ENCODE data around the gene CDCA3. TPM values are rescaled to one million over a fixed set of nuclear protein-coding genes. Genes with fewer than 3 reads are reported as not detected.

CDCA3 gene
- total and polyA plus RNA-seq, 2 experiments from 2014 or later, result 47.4 to 75.6 TPM

DNA sequence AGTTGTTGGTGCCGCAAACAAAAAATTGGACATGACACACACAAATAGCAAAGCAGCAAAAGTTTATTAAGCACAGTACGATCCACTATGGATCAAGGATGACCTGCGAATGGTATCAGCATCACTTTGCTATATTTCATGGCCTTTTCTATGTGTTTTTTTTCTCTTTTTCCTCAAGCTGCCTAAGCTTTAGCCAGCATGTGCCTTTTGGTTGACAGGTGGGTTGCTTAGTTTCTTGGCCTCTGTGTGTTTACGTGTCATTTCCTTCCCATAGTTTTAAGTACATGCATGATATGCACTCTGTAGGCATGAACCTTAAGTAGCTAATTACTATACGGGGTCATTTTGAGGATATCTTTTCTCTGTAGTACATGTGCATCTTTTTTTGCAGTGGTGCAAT is 51.9 kb downstream of the CDCA3 start:
- no peak overlapping the region for H3K4me3 Mint-ChIP-seq
- H3K79me2 ChIP-seq (replicated peaks; ENCODE audit: insufficient read depth), result no peaks in the 10 kb centered on the region
- H3K36me3 Mint-ChIP-seq (ENCODE audit: low read depth), result peaks cover 1% of the 10 kb centered on the region; the same call in 1 of the 3 replicates
- peaks cover 6% of the 10 kb centered on the region for H3K27me3 Mint-ChIP-seq (ENCODE audit: insufficient read depth, low read depth, poor library complexity)
- H3K4me2 ChIP-seq, result no peak overlapping the region
- H3K27ac Mint-ChIP-seq, result no peak overlapping the region
- no peaks in the 10 kb centered on the region for H3K27me3 ChIP-seq (ENCODE audit: insufficient read depth)
- H3K4me3 ChIP-seq, result no peak overlapping the region
- H3K9me3 Mint-ChIP-seq, result peaks cover 2% of the 10 kb centered on the region
- no peak for DNase-seq (ENCODE audit: low spot score)
- no peaks in the 10 kb centered on the region for H4K20me1 ChIP-seq (replicated peaks; ENCODE audit: insufficient read depth)
- TF ChIP-seq STAT1 (IDR thresholded peaks at IDR 0.05; ENCODE audit: unreplicated experiment) (no peak), POLR2AphosphoS5 (IDR thresholded peaks at IDR 0.05; ENCODE audit: low read depth) (no peak), EZH2phosphoT487 (IDR thresholded peaks at IDR 0.05; ENCODE audit: unreplicated experiment) (no peak), EZH2 (IDR thresholded peaks at IDR 0.05; ENCODE audit: low read depth, unreplicated experiment) (no peak), NANOG (IDR thresholded peaks at IDR 0.05; ENCODE audit: borderline replicate concordance) (no peak), ZNF331 (CRISPR knock-in tag; IDR thresholded peaks at IDR 0.05; ENCODE audit: low read depth) (no peak)
- TF ChIP-seq, protein P1, sequence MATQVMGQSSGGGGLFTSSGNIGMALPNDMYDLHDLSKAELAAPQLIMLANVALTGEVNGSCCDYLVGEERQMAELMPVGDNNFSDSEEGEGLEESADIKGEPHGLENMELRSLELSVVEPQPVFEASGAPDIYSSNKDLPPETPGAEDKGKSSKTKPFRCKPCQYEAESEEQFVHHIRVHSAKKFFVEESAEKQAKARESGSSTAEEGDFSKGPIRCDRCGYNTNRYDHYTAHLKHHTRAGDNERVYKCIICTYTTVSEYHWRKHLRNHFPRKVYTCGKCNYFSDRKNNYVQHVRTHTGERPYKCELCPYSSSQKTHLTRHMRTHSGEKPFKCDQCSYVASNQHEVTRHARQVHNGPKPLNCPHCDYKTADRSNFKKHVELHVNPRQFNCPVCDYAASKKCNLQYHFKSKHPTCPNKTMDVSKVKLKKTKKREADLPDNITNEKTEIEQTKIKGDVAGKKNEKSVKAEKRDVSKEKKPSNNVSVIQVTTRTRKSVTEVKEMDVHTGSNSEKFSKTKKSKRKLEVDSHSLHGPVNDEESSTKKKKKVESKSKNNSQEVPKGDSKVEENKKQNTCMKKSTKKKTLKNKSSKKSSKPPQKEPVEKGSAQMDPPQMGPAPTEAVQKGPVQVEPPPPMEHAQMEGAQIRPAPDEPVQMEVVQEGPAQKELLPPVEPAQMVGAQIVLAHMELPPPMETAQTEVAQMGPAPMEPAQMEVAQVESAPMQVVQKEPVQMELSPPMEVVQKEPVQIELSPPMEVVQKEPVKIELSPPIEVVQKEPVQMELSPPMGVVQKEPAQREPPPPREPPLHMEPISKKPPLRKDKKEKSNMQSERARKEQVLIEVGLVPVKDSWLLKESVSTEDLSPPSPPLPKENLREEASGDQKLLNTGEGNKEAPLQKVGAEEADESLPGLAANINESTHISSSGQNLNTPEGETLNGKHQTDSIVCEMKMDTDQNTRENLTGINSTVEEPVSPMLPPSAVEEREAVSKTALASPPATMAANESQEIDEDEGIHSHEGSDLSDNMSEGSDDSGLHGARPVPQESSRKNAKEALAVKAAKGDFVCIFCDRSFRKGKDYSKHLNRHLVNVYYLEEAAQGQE (IDR thresholded peaks at IDR 0.05; ENCODE audit: unreplicated experiment), result no peak
- TF ChIP-seq, protein P2, sequence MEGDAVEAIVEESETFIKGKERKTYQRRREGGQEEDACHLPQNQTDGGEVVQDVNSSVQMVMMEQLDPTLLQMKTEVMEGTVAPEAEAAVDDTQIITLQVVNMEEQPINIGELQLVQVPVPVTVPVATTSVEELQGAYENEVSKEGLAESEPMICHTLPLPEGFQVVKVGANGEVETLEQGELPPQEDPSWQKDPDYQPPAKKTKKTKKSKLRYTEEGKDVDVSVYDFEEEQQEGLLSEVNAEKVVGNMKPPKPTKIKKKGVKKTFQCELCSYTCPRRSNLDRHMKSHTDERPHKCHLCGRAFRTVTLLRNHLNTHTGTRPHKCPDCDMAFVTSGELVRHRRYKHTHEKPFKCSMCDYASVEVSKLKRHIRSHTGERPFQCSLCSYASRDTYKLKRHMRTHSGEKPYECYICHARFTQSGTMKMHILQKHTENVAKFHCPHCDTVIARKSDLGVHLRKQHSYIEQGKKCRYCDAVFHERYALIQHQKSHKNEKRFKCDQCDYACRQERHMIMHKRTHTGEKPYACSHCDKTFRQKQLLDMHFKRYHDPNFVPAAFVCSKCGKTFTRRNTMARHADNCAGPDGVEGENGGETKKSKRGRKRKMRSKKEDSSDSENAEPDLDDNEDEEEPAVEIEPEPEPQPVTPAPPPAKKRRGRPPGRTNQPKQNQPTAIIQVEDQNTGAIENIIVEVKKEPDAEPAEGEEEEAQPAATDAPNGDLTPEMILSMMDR (conservative IDR thresholded peaks at IDR 0.05; ENCODE audit: low read depth in 2 of 2), result no peak
- H3F3A ChIP-seq (replicated peaks; ENCODE audit: low read depth), result no peaks in the 10 kb centered on the region
- no peaks in the 10 kb centered on the region for H3K4me1 ChIP-seq (ENCODE audit: insufficient read depth)
- no peaks in the 10 kb centered on the region for H3K36me3 ChIP-seq (ENCODE audit: insufficient read depth)
- H3K4me1 Mint-ChIP-seq, result peaks cover 2% of the 10 kb centered on the region; the same call in 1 of the 3 replicates
- ATAC-seq, result no peak
- H3K27ac ChIP-seq (ENCODE audit: low read depth), result no peak overlapping the region
- no peaks in the 10 kb centered on the region for H3K9me2 ChIP-seq (ENCODE audit: insufficient read depth)
- no peak overlapping the region for H2AFZ ChIP-seq

Other genes starting within 250 kb of the CDCA3 start
- gene CHD4, start 243.9 kb downstream of the CDCA3 start, total RNA-seq (2014; rRNA removed; shearing (Covaris generic)), result 301 and 351 TPM in 2 replicates
- 317 and 370 TPM in 2 replicates for gene CHD4, start 243.9 kb downstream of the CDCA3 start, polyA plus RNA-seq (2016; fragmentation: Nextera tagmentation; extraction: Ambion mirVana)
- gene LPAR5, start 215.3 kb downstream of the CDCA3 start, total RNA-seq (2014; rRNA removed; shearing (Covaris generic)), result 0.38 and 0.89 TPM in 2 replicates
- 0.32 and 0.38 TPM in 2 replicates for gene LPAR5, start 215.3 kb downstream of the CDCA3 start, polyA plus RNA-seq (2016; fragmentation: Nextera tagmentation; extraction: Ambion mirVana)
- 2.2 TPM in 1 of 2 replicates, not detected in the other for gene ACRBP, start 203.9 kb downstream of the CDCA3 start, total RNA-seq (2014; rRNA removed; shearing (Covaris generic))
- gene ACRBP, start 203.9 kb downstream of the CDCA3 start, polyA plus RNA-seq (2016; fragmentation: Nextera tagmentation; extraction: Ambion mirVana), result 0.70 TPM in 1 of 2 replicates, not detected in the other
- 22.0 and 27.7 TPM in 2 replicates for gene ING4, start 188.2 kb downstream of the CDCA3 start, total RNA-seq (2014; rRNA removed; shearing (Covaris generic))
- 25.5 and 29.6 TPM in 2 replicates for gene ING4, start 188.2 kb downstream of the CDCA3 start, polyA plus RNA-seq (2016; fragmentation: Nextera tagmentation; extraction: Ambion mirVana)
- gene ZNF384, start 161.9 kb downstream of the CDCA3 start, total RNA-seq (2014; rRNA removed; shearing (Covaris generic)), result 30.2 and 35.9 TPM in 2 replicates
- 14.7 and 20.5 TPM in 2 replicates for gene ZNF384, start 161.9 kb downstream of the CDCA3 start, polyA plus RNA-seq (2016; fragmentation: Nextera tagmentation; extraction: Ambion mirVana)
- 2.0 and 2.2 TPM in 2 replicates for gene PIANP, start 150.5 kb downstream of the CDCA3 start, total RNA-seq (2014; rRNA removed; shearing (Covaris generic))
- 6.4 and 7.7 TPM in 2 replicates for gene PIANP, start 150.5 kb downstream of the CDCA3 start, polyA plus RNA-seq (2016; fragmentation: Nextera tagmentation; extraction: Ambion mirVana)
- gene COPS7A, start 127.2 kb downstream of the CDCA3 start, total RNA-seq (2014; rRNA removed; shearing (Covaris generic)), result 51.9 and 53.9 TPM in 2 replicates
- gene COPS7A, start 127.2 kb downstream of the CDCA3 start, polyA plus RNA-seq (2016; fragmentation: Nextera tagmentation; extraction: Ambion mirVana), result 36.9 and 37.7 TPM in 2 replicates
- gene MLF2, start 98.1 kb downstream of the CDCA3 start, total RNA-seq (2014; rRNA removed; shearing (Covaris generic)), result 289 and 292 TPM in 2 replicates
- 280 and 283 TPM in 2 replicates for gene MLF2, start 98.1 kb downstream of the CDCA3 start, polyA plus RNA-seq (2016; fragmentation: Nextera tagmentation; extraction: Ambion mirVana)
- gene PTMS, start 84.9 kb downstream of the CDCA3 start, total RNA-seq (2014; rRNA removed; shearing (Covaris generic)), result 82.4 and 111 TPM in 2 replicates
- gene PTMS, start 84.9 kb downstream of the CDCA3 start, polyA plus RNA-seq (2016; fragmentation: Nextera tagmentation; extraction: Ambion mirVana), result 238 and 270 TPM in 2 replicates
- gene LAG3, start 78.8 kb downstream of the CDCA3 start, total RNA-seq (2014; rRNA removed; shearing (Covaris generic)), result 1.0 and 4.7 TPM in 2 replicates
- gene LAG3, start 78.8 kb downstream of the CDCA3 start, polyA plus RNA-seq (2016; fragmentation: Nextera tagmentation; extraction: Ambion mirVana), result 3.7 and 3.9 TPM in 2 replicates
- 1.5 and 2.2 TPM in 2 replicates for gene CD4, start 61.8 kb downstream of the CDCA3 start, total RNA-seq (2014; rRNA removed; shearing (Covaris generic))
- 2.0 and 2.1 TPM in 2 replicates for gene CD4, start 61.8 kb downstream of the CDCA3 start, polyA plus RNA-seq (2016; fragmentation: Nextera tagmentation; extraction: Ambion mirVana)
- 3.0 and 5.0 TPM in 2 replicates for gene GPR162, start 29.5 kb downstream of the CDCA3 start, total RNA-seq (2014; rRNA removed; shearing (Covaris generic))
- 4.7 and 5.0 TPM in 2 replicates for gene GPR162, start 29.5 kb downstream of the CDCA3 start, polyA plus RNA-seq (2016; fragmentation: Nextera tagmentation; extraction: Ambion mirVana)
- gene P3H3, start 22.9 kb downstream of the CDCA3 start, total RNA-seq (2014; rRNA removed; shearing (Covaris generic)), result 38.2 and 39.2 TPM in 2 replicates
- 15.8 and 16.4 TPM in 2 replicates for gene P3H3, start 22.9 kb downstream of the CDCA3 start, polyA plus RNA-seq (2016; fragmentation: Nextera tagmentation; extraction: Ambion mirVana)
- 3.3 and 8.2 TPM in 2 replicates for gene GNB3, start 10.4 kb downstream of the CDCA3 start, total RNA-seq (2014; rRNA removed; shearing (Covaris generic))
- gene GNB3, start 10.4 kb downstream of the CDCA3 start, polyA plus RNA-seq (2016; fragmentation: Nextera tagmentation; extraction: Ambion mirVana), result 3.6 and 5.4 TPM in 2 replicates
- 97.2 and 109 TPM in 2 replicates for gene USP5, start 864 bp upstream of the CDCA3 start, total RNA-seq (2014; rRNA removed; shearing (Covaris generic))
- 35.0 and 35.1 TPM in 2 replicates for gene USP5, start 864 bp upstream of the CDCA3 start, polyA plus RNA-seq (2016; fragmentation: Nextera tagmentation; extraction: Ambion mirVana)
- 731 and 822 TPM in 2 replicates for gene TPI1, start 16.2 kb upstream of the CDCA3 start, total RNA-seq (2014; rRNA removed; shearing (Covaris generic))
- 737 and 748 TPM in 2 replicates for gene TPI1, start 16.2 kb upstream of the CDCA3 start, polyA plus RNA-seq (2016; fragmentation: Nextera tagmentation; extraction: Ambion mirVana)
- gene SPSB2, start 22.0 kb upstream of the CDCA3 start, total RNA-seq (2014; rRNA removed; shearing (Covaris generic)), result 7.6 and 13.1 TPM in 2 replicates
- gene SPSB2, start 22.0 kb upstream of the CDCA3 start, polyA plus RNA-seq (2016; fragmentation: Nextera tagmentation; extraction: Ambion mirVana), result 8.2 and 10.4 TPM in 2 replicates
- 2.5 and 9.1 TPM in 2 replicates for gene LRRC23, start 53.5 kb upstream of the CDCA3 start, total RNA-seq (2014; rRNA removed; shearing (Covaris generic))
- gene LRRC23, start 53.5 kb upstream of the CDCA3 start, polyA plus RNA-seq (2016; fragmentation: Nextera tagmentation; extraction: Ambion mirVana), result 2.4 and 2.9 TPM in 2 replicates
- gene ENO2, start 63.3 kb upstream of the CDCA3 start, total RNA-seq (2014; rRNA removed; shearing (Covaris generic)), result 50.8 and 53.5 TPM in 2 replicates
- 43.5 and 50.0 TPM in 2 replicates for gene ENO2, start 63.3 kb upstream of the CDCA3 start, polyA plus RNA-seq (2016; fragmentation: Nextera tagmentation; extraction: Ambion mirVana)
- 49.6 and 52.8 TPM in 2 replicates for gene ATN1, start 76.7 kb upstream of the CDCA3 start, total RNA-seq (2014; rRNA removed; shearing (Covaris generic))
- 27.2 and 29.5 TPM in 2 replicates for gene ATN1, start 76.7 kb upstream of the CDCA3 start, polyA plus RNA-seq (2016; fragmentation: Nextera tagmentation; extraction: Ambion mirVana)
- gene RNU7-1, start 92.5 kb upstream of the CDCA3 start, total RNA-seq (2014; rRNA removed; shearing (Covaris generic)), result not detected in 2 replicates
- gene RNU7-1, start 92.5 kb upstream of the CDCA3 start, polyA plus RNA-seq (2016; fragmentation: Nextera tagmentation; extraction: Ambion mirVana), result not detected in 2 replicates
- 186 and 204 TPM in 2 replicates for gene C12orf57, start 92.7 kb upstream of the CDCA3 start, total RNA-seq (2014; rRNA removed; shearing (Covaris generic))
- 262 and 285 TPM in 2 replicates for gene C12orf57, start 92.7 kb upstream of the CDCA3 start, polyA plus RNA-seq (2016; fragmentation: Nextera tagmentation; extraction: Ambion mirVana)
- gene PTPN6, start 100.1 kb upstream of the CDCA3 start, total RNA-seq (2014; rRNA removed; shearing (Covaris generic)), result 24.7 and 25.3 TPM in 2 replicates
- 35.4 and 40.6 TPM in 2 replicates for gene PTPN6, start 100.1 kb upstream of the CDCA3 start, polyA plus RNA-seq (2016; fragmentation: Nextera tagmentation; extraction: Ambion mirVana)
- 378 and 416 TPM in 2 replicates for gene PHB2, start 119.4 kb upstream of the CDCA3 start, total RNA-seq (2014; rRNA removed; shearing (Covaris generic))
- gene PHB2, start 119.4 kb upstream of the CDCA3 start, polyA plus RNA-seq (2016; fragmentation: Nextera tagmentation; extraction: Ambion mirVana), result 224 and 238 TPM in 2 replicates
- gene EMG1, start 119.6 kb upstream of the CDCA3 start, total RNA-seq (2014; rRNA removed; shearing (Covaris generic)), result 66.7 and 71.7 TPM in 2 replicates
- 157 and 160 TPM in 2 replicates for gene EMG1, start 119.6 kb upstream of the CDCA3 start, polyA plus RNA-seq (2016; fragmentation: Nextera tagmentation; extraction: Ambion mirVana)
- gene LPCAT3, start 167.2 kb upstream of the CDCA3 start, total RNA-seq (2014; rRNA removed; shearing (Covaris generic)), result 45.3 and 51.5 TPM in 2 replicates
- gene LPCAT3, start 167.2 kb upstream of the CDCA3 start, polyA plus RNA-seq (2016; fragmentation: Nextera tagmentation; extraction: Ambion mirVana), result 21.4 and 22.7 TPM in 2 replicates
- 5.0 and 9.7 TPM in 2 replicates for gene C1S, start 209.4 kb upstream of the CDCA3 start, total RNA-seq (2014; rRNA removed; shearing (Covaris generic))
- gene C1S, start 209.4 kb upstream of the CDCA3 start, polyA plus RNA-seq (2016; fragmentation: Nextera tagmentation; extraction: Ambion mirVana), result 4.9 and 5.1 TPM in 2 replicates
- 6.1 and 8.8 TPM in 2 replicates for gene C1R, start 241.2 kb upstream of the CDCA3 start, total RNA-seq (2014; rRNA removed; shearing (Covaris generic))
- 5.9 and 6.4 TPM in 2 replicates for gene C1R, start 241.2 kb upstream of the CDCA3 start, polyA plus RNA-seq (2016; fragmentation: Nextera tagmentation; extraction: Ambion mirVana)

All from GM23338 (cell line).